Right forelimb (tissue), 1 donor: ENCODE results near the gene RAD50.
"Not testable (repeated sequence)": the region's sequence is repeated elsewhere in the genome, so short reads cannot be mapped to it uniquely, and the experiment has no call there.

Experiments
- DNase-seq: peaks from one replicate; pipeline ENCODE4 v3.0.0-alpha.2; 2018

RAD50 gene

GRCh38 chr5:132677682-132678400 lies 121.1 kb downstream of the RAD50 start:
- no peak for DNase-seq

GRCh38 chr5:132678735-132679134 lies 122.0 kb downstream of the RAD50 start:
- DNase-seq = no peak

- no peak for DNase-seq
Measured at GRCh38 chr5:132679166-132679565, 122.4 kb downstream of the RAD50 start.

GRCh38 chr5:132679717-132680380 lies 123.1 kb downstream of the RAD50 start:
- DNase-seq = no peak

GRCh38 chr5:132680780-132681475 lies 124.2 kb downstream of the RAD50 start:
- DNase-seq = no peak

GRCh38 chr5:132681476-132681831 lies 124.7 kb downstream of the RAD50 start:
- DNase-seq = no peak

GRCh38 chr5:132681983-132682382 lies 125.2 kb downstream of the RAD50 start:
- DNase-seq = no peak

GRCh38 chr5:132684491-132684890 lies 127.7 kb downstream of the RAD50 start:
- no peak for DNase-seq

- no peak for DNase-seq
Measured at GRCh38 chr5:132684922-132685720, 128.3 kb downstream of the RAD50 start.

- DNase-seq = no peak
Measured at GRCh38 chr5:132686193-132686592, 129.4 kb downstream of the RAD50 start.

GRCh38 chr5:132687995-132688394 lies 131.2 kb downstream of the RAD50 start:
- DNase-seq = no peak

- DNase-seq = no peak
Measured at GRCh38 chr5:132688536-132689339, 132.0 kb downstream of the RAD50 start.

GRCh38 chr5:132689513-132689912 lies 132.7 kb downstream of the RAD50 start:
- no peak for DNase-seq

- no peak for DNase-seq
Measured at GRCh38 chr5:132690156-132690555, 133.4 kb downstream of the RAD50 start.

GRCh38 chr5:132691755-132692631 lies 135.2 kb downstream of the RAD50 start:
- not testable (repeated sequence) for DNase-seq

GRCh38 chr5:132692632-132692967 lies 135.8 kb downstream of the RAD50 start:
- DNase-seq = no peak
